Activated naive CD4-positive, alpha-beta T cell treated with anti-CD3 and anti-CD28 coated beads, Interleukin-2, amount 10 ng/mL, durations not matched to agents 7 days and 5 days (primary cell): ENCODE measurements around the gene KRTAP10-7.
"Not testable (repeated sequence)": the region's sequence is repeated elsewhere in the genome, so short reads cannot be mapped to it uniquely, and the experiment has no call there.

Experiments
- CTCF ChIA-PET: fragments of 350-600 bp; sonication (Branson Sonifier 250); formaldehyde crosslinking; loops from one replicate; lab custom pipeline; 2021; ENCODE audit warnings: antibody characterized with exemption; lab: Charles Lee
- DNase-seq: peaks from one replicate; pipeline ENCODE4 v3.0.0-alpha.2; 2020
- H3K27ac Mint-ChIP-seq: one replicate; pipeline ENCODE4 v1.8.0; 2021; ENCODE audit warnings: mild to moderate bottlenecking, moderate library complexity, mixed read lengths
- H3K27me3 Mint-ChIP-seq: one replicate; pipeline ENCODE4 v1.8.0; 2021; ENCODE audit warnings: mild to moderate bottlenecking, mixed read lengths
- H3K36me3 Mint-ChIP-seq: one replicate; pipeline ENCODE4 v1.8.0; 2021; ENCODE audit warnings: mixed read lengths
- H3K4me1 Mint-ChIP-seq: one replicate; pipeline ENCODE4 v1.8.0; 2021; ENCODE audit warnings: mixed read lengths
- H3K4me3 Mint-ChIP-seq: one replicate; pipeline ENCODE4 v1.8.0; 2021; ENCODE audit warnings: mild to moderate bottlenecking, moderate library complexity, mixed read lengths
- H3K9me3 Mint-ChIP-seq: one replicate; pipeline ENCODE4 v1.8.0; 2021; ENCODE audit warnings: mixed read lengths

KRTAP10-7 gene

GRCh38 chr21:44637018-44637850 is 36.8 kb downstream of the KRTAP10-7 start, which contains the start of gene KRTAP10-10:
TSS of gene KRTAP10-10 (plus strand) at chr21:44637356. CDS start at chr21:44637418, 62 bp downstream.
- Mint-ChIP-seq H3K4me1 (no peaks in the 10 kb centered on the region), H3K9me3 (peaks cover 28% of the 10 kb centered on the region), H3K27me3 (peaks cover 44% of the 10 kb centered on the region), H3K4me3 (no peak within 1 kb of the TSS), H3K36me3 (peaks cover 3% of the 10 kb centered on the region), H3K27ac (no peak within 1 kb of the TSS)
- DNase-seq = no peak
- CTCF ChIA-PET = no interaction called here

GRCh38 chr21:44637851-44638348 is 37.5 kb downstream of the KRTAP10-7 start:
- H3K4me1 Mint-ChIP-seq, H3K4me3 Mint-ChIP-seq, CTCF ChIA-PET, H3K36me3 Mint-ChIP-seq, H3K27ac Mint-ChIP-seq, DNase-seq: not testable (repeated sequence)
- H3K9me3 Mint-ChIP-seq = peaks cover 29% of the 10 kb centered on the region
- H3K27me3 Mint-ChIP-seq = peaks cover 39% of the 10 kb centered on the region

- H3K36me3 Mint-ChIP-seq, DNase-seq, H3K4me1 Mint-ChIP-seq, H3K4me3 Mint-ChIP-seq, H3K27ac Mint-ChIP-seq, CTCF ChIA-PET: not testable (repeated sequence)
- Mint-ChIP-seq H3K27me3 (peaks cover 41% of the 10 kb centered on the region), H3K9me3 (peaks cover 31% of the 10 kb centered on the region)
Observed at GRCh38 chr21:44638506-44639330, 38.3 kb downstream of the KRTAP10-7 start.

GRCh38 chr21:44639331-44639655 is 38.9 kb downstream of the KRTAP10-7 start:
- no peak for DNase-seq
- no peaks in the 10 kb centered on the region for H3K4me1 Mint-ChIP-seq
- no peak overlapping the region for H3K27ac Mint-ChIP-seq

GRCh38 chr21:44640761-44641160 is 40.4 kb downstream of the KRTAP10-7 start:
- Mint-ChIP-seq H3K4me1 (no peaks in the 10 kb centered on the region), H3K4me3 (no peak overlapping the region), H3K36me3 (peaks cover 11% of the 10 kb centered on the region), H3K27ac (no peak overlapping the region), H3K9me3 (peaks cover 43% of the 10 kb centered on the region), H3K27me3 (peaks cover 45% of the 10 kb centered on the region)
- no peak for DNase-seq
- CTCF ChIA-PET = no interaction called here

More at GRCh38 chr21:44639331-44639655, 38.9 kb downstream of the KRTAP10-7 start:
- no peak overlapping the region for H3K4me3 Mint-ChIP-seq
- peaks cover 36% of the 10 kb centered on the region for H3K9me3 Mint-ChIP-seq
- peaks cover 4% of the 10 kb centered on the region for H3K36me3 Mint-ChIP-seq
- peaks cover 45% of the 10 kb centered on the region for H3K27me3 Mint-ChIP-seq
- CTCF ChIA-PET = no interaction called here

- Mint-ChIP-seq H3K4me1 (no peaks in the 10 kb centered on the region), H3K4me3 (no peak overlapping the region), H3K36me3 (peaks cover 14% of the 10 kb centered on the region), H3K9me3 (peaks cover 43% of the 10 kb centered on the region), H3K27me3 (peaks cover 39% of the 10 kb centered on the region), H3K27ac (no peak overlapping the region)
- no peak for DNase-seq
- CTCF ChIA-PET = no interaction called here
Observed at GRCh38 chr21:44643741-44644310, 43.4 kb downstream of the KRTAP10-7 start.

- Mint-ChIP-seq H3K9me3 (peaks cover 42% of the 10 kb centered on the region), H3K36me3 (peaks cover 14% of the 10 kb centered on the region), H3K4me3 (no peak overlapping the region), H3K27ac (no peak overlapping the region), H3K4me1 (no peaks in the 10 kb centered on the region), H3K27me3 (peaks cover 37% of the 10 kb centered on the region)
- CTCF ChIA-PET = no interaction called here
- no peak for DNase-seq
Observed at GRCh38 chr21:44644878-44645277, 44.5 kb downstream of the KRTAP10-7 start.

GRCh38 chr21:44646366-44647221 is 46.2 kb downstream of the KRTAP10-7 start, which contains the start of gene KRTAP10-11:
TSS of gene KRTAP10-11 (plus strand) at chr21:44646414. CDS start at chr21:44646459, 45 bp downstream.
- CTCF ChIA-PET = interaction anchor here (0.6 to 1.8 kb wide), 2 partner anchors 11 to 39 kb away, joined by 3 to 4 read pairs; partner anchors contain the start of gene KRTAP12-3
- H3K27ac Mint-ChIP-seq = not testable (repeated sequence)

GRCh38 chr21:44647222-44647552 is 46.8 kb downstream of the KRTAP10-7 start:
- peaks cover 11% of the 10 kb centered on the region for H3K36me3 Mint-ChIP-seq
- peaks cover 30% of the 10 kb centered on the region for H3K9me3 Mint-ChIP-seq
- H3K4me3 Mint-ChIP-seq = no peak overlapping the region
- DNase-seq = no peak
- H3K27ac Mint-ChIP-seq = no peak overlapping the region
- CTCF ChIA-PET = interaction anchor here (1.8 kb wide), 1 partner anchor 10 kb away, joined by 4 read pairs; the partner anchor contains the start of gene KRTAP12-3
- H3K4me1 Mint-ChIP-seq = no peaks in the 10 kb centered on the region
- H3K27me3 Mint-ChIP-seq = peaks cover 22% of the 10 kb centered on the region

More at GRCh38 chr21:44646366-44647221, 46.2 kb downstream of the KRTAP10-7 start, which contains the start of gene KRTAP10-11:
- not testable (repeated sequence) for H3K4me1 Mint-ChIP-seq, H3K4me3 Mint-ChIP-seq, DNase-seq
- H3K36me3 Mint-ChIP-seq = peaks cover 11% of the 10 kb centered on the region
- H3K9me3 Mint-ChIP-seq = peaks cover 32% of the 10 kb centered on the region
- peaks cover 22% of the 10 kb centered on the region for H3K27me3 Mint-ChIP-seq

GRCh38 chr21:44648557-44649311 is 48.3 kb downstream of the KRTAP10-7 start:
- Mint-ChIP-seq H3K9me3 (peaks cover 27% of the 10 kb centered on the region), H3K4me3 (no peak overlapping the region)
- CTCF ChIA-PET = no interaction called here

GRCh38 chr21:44649521-44650100 is 49.2 kb downstream of the KRTAP10-7 start:
- no peak overlapping the region for H3K27ac Mint-ChIP-seq
- H3K4me3 Mint-ChIP-seq = no peak overlapping the region
- DNase-seq = no peak
- peaks cover 22% of the 10 kb centered on the region for H3K36me3 Mint-ChIP-seq
- H3K9me3 Mint-ChIP-seq = peaks cover 24% of the 10 kb centered on the region
- peaks cover 16% of the 10 kb centered on the region for H3K27me3 Mint-ChIP-seq
- CTCF ChIA-PET = no interaction called here
- H3K4me1 Mint-ChIP-seq = peaks cover 12% of the 10 kb centered on the region

More at GRCh38 chr21:44648557-44649311, 48.3 kb downstream of the KRTAP10-7 start:
- Mint-ChIP-seq H3K27me3 (peaks cover 20% of the 10 kb centered on the region), H3K27ac (no peak overlapping the region), H3K36me3 (peaks cover 18% of the 10 kb centered on the region), H3K4me1 (peaks cover 3% of the 10 kb centered on the region)
- no peak for DNase-seq

GRCh38 chr21:44650265-44650972 is 50.0 kb downstream of the KRTAP10-7 start:
- Mint-ChIP-seq H3K9me3 (peaks cover 24% of the 10 kb centered on the region), H3K27me3 (peaks cover 16% of the 10 kb centered on the region), H3K4me3 (no peak overlapping the region), H3K27ac (no peak overlapping the region), H3K36me3 (peaks cover 23% of the 10 kb centered on the region), H3K4me1 (peaks cover 19% of the 10 kb centered on the region)
- CTCF ChIA-PET = no interaction called here
- no peak for DNase-seq
